ENCODE measurements around the gene CHMP1A. TPM values are rescaled to one million over a fixed set of nuclear protein-coding genes. Genes with fewer than 3 reads are reported as not detected.

Gene CHMP1A
- total RNA-seq, 1 experiment from 2014 or later, result 108 TPM

DNA sequence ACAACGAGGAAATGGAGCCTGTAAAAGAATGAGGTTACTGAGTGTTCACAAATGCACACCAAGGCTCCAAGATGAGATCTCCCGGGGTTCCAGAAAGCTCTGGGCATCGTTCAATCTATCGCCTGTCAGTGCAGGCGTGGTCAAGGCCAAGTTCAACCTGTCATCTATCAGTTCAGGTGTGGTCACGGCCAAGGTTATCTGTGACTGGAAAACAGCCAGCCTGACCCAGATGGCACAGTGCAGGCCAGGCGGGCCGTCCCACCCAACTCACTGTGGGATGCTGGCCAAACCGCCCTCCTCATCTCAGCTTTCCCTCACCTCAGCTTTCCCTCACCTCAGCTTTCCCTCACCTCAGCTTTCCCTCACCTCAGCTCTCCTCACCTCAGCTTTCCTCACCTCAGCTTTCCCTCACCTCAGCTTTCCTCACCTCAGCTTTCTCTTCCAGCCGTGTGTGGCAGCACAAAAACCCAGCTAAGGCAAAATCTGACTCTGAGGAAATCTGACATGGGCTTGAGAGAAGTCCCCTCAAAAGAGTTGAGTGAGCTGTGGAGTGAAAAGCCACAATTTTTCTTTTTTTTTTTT, 2.4 kb downstream of the CHMP1A start:
- Histone ChIP-seq H3K79me2 (ENCODE audit: low read length) (peaks cover 56% of the 10 kb centered on the region), H3K4me3 (ENCODE audit: low read length) (no peak overlapping the region), H2AFZ (ENCODE audit: low read length) (no peak overlapping the region), H4K20me1 (ENCODE audit: low read length) (no peaks in the 10 kb centered on the region), H3K9me3 (ENCODE audit: low read length) (no peaks in the 10 kb centered on the region), H3K36me3 (ENCODE audit: low read depth, low read length) (no peaks in the 10 kb centered on the region; the same call in 1 of the 2 replicates), H3K27me3 (ENCODE audit: low read length) (no peaks in the 10 kb centered on the region), H3K9ac (ENCODE audit: low read length) (no peak overlapping the region), H3K9me2 (replicated peaks; ENCODE audit: low read length) (no peaks in the 10 kb centered on the region), H3F3A (ENCODE audit: low read length, unreplicated experiment) (no peaks in the 10 kb centered on the region), H3K4me2 (ENCODE audit: low read length) (no peak overlapping the region), H3K4me1 (ENCODE audit: insufficient read depth, low read length) (no peaks in the 10 kb centered on the region; the same call in 1 of the 2 replicates), H3K27ac (ENCODE audit: low read length) (no peak overlapping the region)
- ChIA-PET CTCF (no interaction called here), POLR2A (ENCODE audit: unreplicated experiment) (no interaction called here)
- DNase-seq (no peak), ATAC-seq (no peak)
- no TSS peak for BruUV-seq (replicated peaks)
- TF ChIP-seq EZH2phosphoT487 (IDR thresholded peaks at IDR 0.05; ENCODE audit: borderline replicate concordance, low read length), result no peak
- no peak for TF ChIP-seq EZH2 (IDR thresholded peaks at IDR 0.05; ENCODE audit: low read length, unreplicated experiment)
- TF ChIP-seq, protein P1, sequence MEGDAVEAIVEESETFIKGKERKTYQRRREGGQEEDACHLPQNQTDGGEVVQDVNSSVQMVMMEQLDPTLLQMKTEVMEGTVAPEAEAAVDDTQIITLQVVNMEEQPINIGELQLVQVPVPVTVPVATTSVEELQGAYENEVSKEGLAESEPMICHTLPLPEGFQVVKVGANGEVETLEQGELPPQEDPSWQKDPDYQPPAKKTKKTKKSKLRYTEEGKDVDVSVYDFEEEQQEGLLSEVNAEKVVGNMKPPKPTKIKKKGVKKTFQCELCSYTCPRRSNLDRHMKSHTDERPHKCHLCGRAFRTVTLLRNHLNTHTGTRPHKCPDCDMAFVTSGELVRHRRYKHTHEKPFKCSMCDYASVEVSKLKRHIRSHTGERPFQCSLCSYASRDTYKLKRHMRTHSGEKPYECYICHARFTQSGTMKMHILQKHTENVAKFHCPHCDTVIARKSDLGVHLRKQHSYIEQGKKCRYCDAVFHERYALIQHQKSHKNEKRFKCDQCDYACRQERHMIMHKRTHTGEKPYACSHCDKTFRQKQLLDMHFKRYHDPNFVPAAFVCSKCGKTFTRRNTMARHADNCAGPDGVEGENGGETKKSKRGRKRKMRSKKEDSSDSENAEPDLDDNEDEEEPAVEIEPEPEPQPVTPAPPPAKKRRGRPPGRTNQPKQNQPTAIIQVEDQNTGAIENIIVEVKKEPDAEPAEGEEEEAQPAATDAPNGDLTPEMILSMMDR (conservative IDR thresholded peaks at IDR 0.05; ENCODE audit: low read depth, low read length), result no peak
- intact Hi-C loops (cut with micrococcal nuclease), result no loop called here

DNA sequence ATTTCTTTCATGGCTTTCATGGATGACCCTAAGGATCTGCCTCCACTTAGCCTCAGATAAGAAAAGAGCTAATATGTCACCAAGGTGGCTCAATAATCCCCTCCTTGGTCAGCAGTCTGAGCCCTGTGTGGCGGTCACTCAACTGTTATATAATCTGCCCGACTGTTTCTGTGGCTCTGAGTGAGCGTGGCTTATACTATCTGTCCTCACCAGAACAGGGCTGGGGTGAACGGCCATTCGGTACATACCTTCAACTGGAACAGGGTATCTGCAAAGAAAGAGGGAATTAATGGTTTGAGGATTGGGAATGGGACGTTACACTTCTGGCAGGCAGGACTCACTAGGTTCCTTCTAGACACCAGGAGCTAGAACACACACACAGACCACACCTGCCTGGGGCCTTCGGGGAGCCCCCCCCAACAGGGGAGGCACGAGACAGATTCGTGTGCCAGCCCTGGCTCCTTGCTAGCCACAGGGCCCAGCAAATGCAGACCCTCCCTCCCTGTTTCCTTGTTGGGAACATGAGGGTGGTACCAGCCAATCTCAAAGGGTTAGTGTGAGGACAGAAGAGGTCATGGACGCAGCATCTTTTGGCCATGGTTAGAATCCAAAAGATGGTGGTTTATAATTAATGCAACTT, 3.7 kb downstream of the CHMP1A start:
- Histone ChIP-seq H3K9ac (ENCODE audit: low read length) (no peak overlapping the region), H3K36me3 (ENCODE audit: low read depth, low read length) (no peaks in the 10 kb centered on the region), H3K9me2 (replicated peaks; ENCODE audit: low read length) (no peaks in the 10 kb centered on the region), H2AFZ (ENCODE audit: low read length) (no peak overlapping the region), H3F3A (ENCODE audit: low read length, unreplicated experiment) (no peaks in the 10 kb centered on the region), H3K9me3 (ENCODE audit: low read length) (no peaks in the 10 kb centered on the region), H3K79me2 (ENCODE audit: low read length) (peaks cover 43% of the 10 kb centered on the region), H4K20me1 (ENCODE audit: low read length) (no peaks in the 10 kb centered on the region), H3K4me1 (ENCODE audit: insufficient read depth, low read length) (no peaks in the 10 kb centered on the region; the same call in 1 of the 2 replicates), H3K27me3 (ENCODE audit: low read length) (no peaks in the 10 kb centered on the region), H3K27ac (ENCODE audit: low read length) (no peak overlapping the region), H3K4me2 (ENCODE audit: low read length) (no peak overlapping the region), H3K4me3 (ENCODE audit: low read length) (no peak overlapping the region)
- intact Hi-C loops (cut with micrococcal nuclease), result no loop called here
- DNase-seq (no peak), ATAC-seq (no peak)
- ChIA-PET CTCF (no interaction called here), POLR2A (ENCODE audit: unreplicated experiment) (no interaction called here)
- BruUV-seq (replicated peaks), result no TSS peak
- no peak for TF ChIP-seq EZH2 (IDR thresholded peaks at IDR 0.05; ENCODE audit: low read length, unreplicated experiment)
- TF ChIP-seq EZH2phosphoT487 (IDR thresholded peaks at IDR 0.05; ENCODE audit: borderline replicate concordance, low read length), result no peak
- TF ChIP-seq, protein P1 (conservative IDR thresholded peaks at IDR 0.05; ENCODE audit: low read depth, low read length), result no peak

DNA sequence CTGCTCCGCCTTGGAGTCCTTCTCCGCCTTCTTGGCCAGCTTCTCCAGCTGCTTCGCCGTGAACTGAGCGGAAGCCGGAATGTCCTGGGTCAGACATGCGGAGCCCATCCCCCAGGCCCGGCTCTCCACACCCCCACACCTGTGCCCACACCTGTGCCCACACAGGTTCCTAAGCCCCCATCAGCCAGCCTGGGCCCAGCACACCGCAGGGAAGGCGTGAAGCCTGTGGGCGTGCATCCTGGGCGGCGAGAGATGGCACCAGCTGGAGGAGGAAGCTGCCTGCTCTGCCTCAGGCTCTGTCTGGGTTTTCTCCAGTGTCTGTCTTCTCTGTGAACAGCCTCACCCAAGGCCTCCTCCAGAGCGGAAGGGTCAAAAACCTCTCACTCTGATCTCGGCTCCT, 5.9 kb downstream of the CHMP1A start:
- intact Hi-C loops (cut with micrococcal nuclease), result no loop called here
- H3K4me1 ChIP-seq (ENCODE audit: insufficient read depth, low read length), result no peaks in the 10 kb centered on the region; the same call in 1 of the 2 replicates
- no peak for ATAC-seq
- POLR2A ChIA-PET (ENCODE audit: unreplicated experiment), result no interaction called here
- H3K4me3 ChIP-seq (ENCODE audit: low read length), result no peak overlapping the region
- H3K79me2 ChIP-seq (ENCODE audit: low read length), result peaks cover 26% of the 10 kb centered on the region
- no peak overlapping the region for H2AFZ ChIP-seq (ENCODE audit: low read length)
- no peak overlapping the region for H3K4me2 ChIP-seq (ENCODE audit: low read length)
- no peaks in the 10 kb centered on the region for H4K20me1 ChIP-seq (ENCODE audit: low read length)
- TF ChIP-seq EZH2 (IDR thresholded peaks at IDR 0.05; ENCODE audit: low read length, unreplicated experiment) (no peak), EZH2phosphoT487 (IDR thresholded peaks at IDR 0.05; ENCODE audit: borderline replicate concordance, low read length) (no peak)
- TF ChIP-seq, protein P1 (conservative IDR thresholded peaks at IDR 0.05; ENCODE audit: low read depth, low read length), result no peak
- CTCF ChIA-PET, result no interaction called here
- no peaks in the 10 kb centered on the region for H3K27me3 ChIP-seq (ENCODE audit: low read length)
- no peak for DNase-seq
- no peaks in the 10 kb centered on the region for H3K9me3 ChIP-seq (ENCODE audit: low read length)
- no peak overlapping the region for H3K9ac ChIP-seq (ENCODE audit: low read length)
- H3K9me2 ChIP-seq (replicated peaks; ENCODE audit: low read length), result no peaks in the 10 kb centered on the region
- no peak overlapping the region for H3K27ac ChIP-seq (ENCODE audit: low read length)
- no peaks in the 10 kb centered on the region for H3F3A ChIP-seq (ENCODE audit: low read length, unreplicated experiment)
- no TSS peak for BruUV-seq (replicated peaks)
- H3K36me3 ChIP-seq (ENCODE audit: low read depth, low read length), result no peaks in the 10 kb centered on the region; the same call in 1 of the 2 replicates

All from PC-3 (cell line).